Measurements from ENCODE around the gene MROH2A.

MROH2A gene

GRCh38 chr2:233831011-233831721 lies 53.0 kb downstream of the MROH2A start:
- DNase-seq (ENCODE audit: low read depth): no peak
- no peak for TF ChIP-seq CTCF (IDR thresholded peaks at IDR 0.05; ENCODE audit: insufficient read depth, low read depth, low read length, missing control alignments)
- H3K4me3 ChIP-seq (ENCODE audit: low read depth, low read length): no peak overlapping the region

DNA sequence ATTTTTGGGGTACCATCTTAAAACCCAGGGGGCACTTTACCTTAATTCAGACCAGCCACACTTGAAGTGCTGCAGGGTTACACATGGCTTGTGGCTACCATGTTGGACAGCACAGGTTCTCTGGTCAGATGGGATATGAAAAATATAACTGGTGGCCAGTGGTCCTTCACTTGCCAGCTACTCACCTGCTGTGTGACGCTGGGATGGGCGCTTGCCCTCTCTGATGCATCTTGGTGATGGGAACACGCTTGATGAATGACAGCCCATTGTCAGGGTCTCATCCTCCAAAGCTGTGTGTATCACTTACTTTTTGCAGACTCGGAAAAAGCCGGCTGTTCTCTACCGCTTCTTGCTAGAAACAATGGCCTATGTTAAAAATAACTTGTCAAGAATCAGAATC lies 53.7 kb downstream of the MROH2A start:
- H3K4me3 ChIP-seq (ENCODE audit: low read depth, low read length): no peak overlapping the region
- no peak for DNase-seq (ENCODE audit: low read depth)
- no peak for TF ChIP-seq CTCF (IDR thresholded peaks at IDR 0.05; ENCODE audit: insufficient read depth, low read depth, low read length, missing control alignments)

DNA sequence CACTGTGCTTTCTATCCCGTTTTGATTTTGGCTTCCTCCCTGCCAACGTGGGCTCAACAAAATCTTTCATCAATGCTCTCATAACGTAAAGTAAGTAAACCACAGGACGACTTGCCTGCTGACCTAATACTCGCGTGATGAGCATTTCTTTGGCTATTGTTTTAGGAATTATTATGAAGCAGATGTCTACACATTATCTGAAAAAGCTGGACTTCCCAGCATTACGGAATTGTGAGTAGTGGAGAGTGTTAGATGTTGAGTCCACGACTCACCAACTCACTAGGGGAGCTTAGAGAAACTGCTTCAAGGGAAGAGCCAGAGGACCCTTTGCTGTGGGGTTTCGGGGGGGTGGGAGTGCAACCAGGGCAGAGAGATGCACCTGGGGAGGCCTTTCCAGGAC lies 54.3 kb downstream of the MROH2A start:
- DNase-seq (ENCODE audit: low read depth): no peak
- H3K4me3 ChIP-seq (ENCODE audit: low read depth, low read length): no peak overlapping the region
- no peak for TF ChIP-seq CTCF (IDR thresholded peaks at IDR 0.05; ENCODE audit: insufficient read depth, low read depth, low read length, missing control alignments)

DNA sequence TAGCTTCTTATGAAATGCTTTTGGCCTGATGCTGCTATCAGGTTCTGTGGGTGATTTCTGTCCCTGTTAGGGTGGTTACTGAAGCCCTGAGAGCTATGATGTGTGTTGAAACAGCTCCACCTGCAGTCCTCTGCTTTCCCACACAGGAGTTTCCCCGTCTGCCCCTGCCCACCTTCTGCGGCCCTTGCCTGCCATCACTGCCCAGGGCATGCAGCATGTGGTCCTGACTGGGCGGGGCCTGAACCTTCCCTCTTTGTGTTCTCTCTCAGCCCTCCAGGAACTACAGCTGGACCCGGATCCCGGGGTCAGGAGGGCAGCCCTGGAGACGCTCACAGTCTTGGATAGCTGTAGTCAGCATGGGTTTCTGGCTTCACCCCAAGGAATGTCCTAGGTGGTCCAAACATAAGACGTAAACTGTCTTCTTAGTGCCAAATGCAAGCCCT lies 54.8 kb downstream of the MROH2A start:
- DNase-seq (ENCODE audit: low read depth): peak; percentile 28
- peak; percentile 17 for TF ChIP-seq CTCF (IDR thresholded peaks at IDR 0.05; ENCODE audit: insufficient read depth, low read depth, low read length, missing control alignments)
- no peak overlapping the region for H3K4me3 ChIP-seq (ENCODE audit: low read depth, low read length)

GRCh38 chr2:233833345-233833744 lies 55.2 kb downstream of the MROH2A start:
- TF ChIP-seq CTCF (IDR thresholded peaks at IDR 0.05; ENCODE audit: insufficient read depth, low read depth, low read length, missing control alignments): no peak
- no peak for DNase-seq (ENCODE audit: low read depth)
- H3K4me3 ChIP-seq (ENCODE audit: low read depth, low read length): no peak overlapping the region

- H3K4me3 ChIP-seq (ENCODE audit: low read depth, low read length): no peak overlapping the region
- TF ChIP-seq CTCF (IDR thresholded peaks at IDR 0.05; ENCODE audit: insufficient read depth, low read depth, low read length, missing control alignments): no peak
- no peak for DNase-seq (ENCODE audit: low read depth)
Measured at GRCh38 chr2:233835230-233836186, 57.4 kb downstream of the MROH2A start.
